SK-N-MC (cell line): Measurements from ENCODE around the gene CADPS2.

ENCODE experiments used
- DNase-seq: peaks from one replicate; pipeline ENCODE4 v3.0.0-alpha.2; 2011; ENCODE audit warnings: low read depth, low spot score
- H3K27ac ChIP-seq: fragments of 200-600 bp; sonication (generic); 2 replicates; pipeline ENCODE4 v1.5.1; 2016; ENCODE audit warnings: mixed run types
- H3K36me3 ChIP-seq: fragments of 200-600 bp; sonication (generic); 2 replicates; pipeline ENCODE4 v1.6.1; 2017; ENCODE audit warnings: antibody characterized with exemption, low read length, mixed read lengths; ENCODE audit not compliant: insufficient read depth
- H3K4me3 ChIP-seq: fragments of 200-600 bp; sonication (generic); 2 replicates; pipeline ENCODE4 v1.5.1; 2016
- H3K9ac ChIP-seq: fragments of 200-600 bp; sonication (generic); 2 replicates; pipeline ENCODE4 v1.8.0; 2017; ENCODE audit warnings: mixed run types, mixed read lengths; ENCODE audit not compliant: insufficient read length
- H3K9me3 ChIP-seq: fragments of 200-600 bp; sonication (generic); 2 replicates; pipeline ENCODE4 v1.6.1; 2017; ENCODE audit warnings: low read depth, mild to moderate bottlenecking, antibody characterized with exemption, low read length, moderate library complexity, mixed read lengths
- EZH2 ChIP-seq: fragments of 200-600 bp; sonication (generic); IDR thresholded peaks from one replicate; pipeline ENCODE4 v1.6.1; 2017; ENCODE audit warnings: antibody characterized with exemption
- FOXP2 ChIP-seq: optimal IDR thresholded peaks from 2 replicates; pipeline ENCODE3; 2011; ENCODE audit warnings: mild to moderate bottlenecking, moderate library complexity; ENCODE audit not compliant: insufficient read depth; ENCODE audit errors: extremely low read length, control extremely low read depth
- POLR2AphosphoS5 ChIP-seq: IDR thresholded peaks from 2 replicates; pipeline ENCODE4 v1.6.1; 2012; ENCODE audit warnings: mild to moderate bottlenecking, low read depth, low read length, borderline replicate concordance

CADPS2 gene

GRCh38 chr7:122314284-122314683 lies 572.0 kb downstream of the CADPS2 start:
- no peak overlapping the region for H3K9ac ChIP-seq
- no peak overlapping the region for H3K4me3 ChIP-seq
- H3K9me3 ChIP-seq: no peaks in the 10 kb centered on the region
- H3K36me3 ChIP-seq: peaks cover 20% of the 10 kb centered on the region
- no peak for DNase-seq
- H3K27ac ChIP-seq: peak overlapping the region; percentile 47; the same call in 1 of the 2 replicates
- TF ChIP-seq EZH2 (no peak), FOXP2 (no peak), POLR2AphosphoS5 (no peak)

- no peak overlapping the region for H3K9ac ChIP-seq
- no peaks in the 10 kb centered on the region for H3K9me3 ChIP-seq
- H3K4me3 ChIP-seq: no peak overlapping the region
- no peak for DNase-seq
- no peak overlapping the region for H3K27ac ChIP-seq
- no peak; the same call in 1 of the 2 replicates for TF ChIP-seq POLR2AphosphoS5
- no peak for TF ChIP-seq EZH2
- TF ChIP-seq FOXP2: no peak
- peaks cover 34% of the 10 kb centered on the region for H3K36me3 ChIP-seq
Measured at GRCh38 chr7:122312789-122313188, 573.5 kb downstream of the CADPS2 start.

- H3K27ac ChIP-seq: no peak overlapping the region
- H3K9me3 ChIP-seq: no peaks in the 10 kb centered on the region
- no peak for TF ChIP-seq POLR2AphosphoS5
- TF ChIP-seq EZH2: no peak
- no peak for TF ChIP-seq FOXP2
- no peak overlapping the region for H3K4me3 ChIP-seq
- no peak overlapping the region for H3K9ac ChIP-seq
- no peak for DNase-seq
- H3K36me3 ChIP-seq: peaks cover 43% of the 10 kb centered on the region
Measured at GRCh38 chr7:122311734-122312450, 574.4 kb downstream of the CADPS2 start.

- Histone ChIP-seq H3K4me3 (no peak overlapping the region), H3K27ac (0 out of 2 replicates have a peak overlapping the region, but pooled peaks have one; percentile 21), H3K9me3 (no peaks in the 10 kb centered on the region), H3K9ac (no peak overlapping the region), H3K36me3 (peaks cover 49% of the 10 kb centered on the region)
- TF ChIP-seq FOXP2: no peak
- TF ChIP-seq EZH2: no peak
- TF ChIP-seq POLR2AphosphoS5: no peak
- no peak for DNase-seq
Measured at GRCh38 chr7:122311050-122311700, 575.1 kb downstream of the CADPS2 start.

GRCh38 chr7:122310119-122311021 lies 575.9 kb downstream of the CADPS2 start:
- H3K4me3 ChIP-seq: no peak overlapping the region
- H3K9ac ChIP-seq: no peak overlapping the region

GRCh38 chr7:122309421-122309820 lies 576.8 kb downstream of the CADPS2 start:
- H3K27ac ChIP-seq: no peak overlapping the region
- no peak for DNase-seq
- no peak overlapping the region for H3K9ac ChIP-seq
- H3K9me3 ChIP-seq: no peaks in the 10 kb centered on the region
- H3K4me3 ChIP-seq: no peak overlapping the region
- TF ChIP-seq FOXP2: no peak
- TF ChIP-seq POLR2AphosphoS5: no peak
- no peak for TF ChIP-seq EZH2
- peaks cover 49% of the 10 kb centered on the region for H3K36me3 ChIP-seq

More at GRCh38 chr7:122310119-122311021, 575.9 kb downstream of the CADPS2 start:
- peaks cover 49% of the 10 kb centered on the region for H3K36me3 ChIP-seq
- no peak for TF ChIP-seq EZH2
- TF ChIP-seq POLR2AphosphoS5: no peak
- no peaks in the 10 kb centered on the region for H3K9me3 ChIP-seq
- H3K27ac ChIP-seq: no peak overlapping the region
- no peak for DNase-seq

GRCh38 chr7:122307228-122307621 lies 579.0 kb downstream of the CADPS2 start:
- DNase-seq: no peak
- H3K4me3 ChIP-seq: peak overlapping the region; percentile 83
- H3K36me3 ChIP-seq: peaks cover 56% of the 10 kb centered on the region
- H3K27ac ChIP-seq: peak overlapping the region; percentile 30; the same call in 1 of the 2 replicates
- H3K9me3 ChIP-seq: no peaks in the 10 kb centered on the region
- peak overlapping the region; percentile 94 for H3K9ac ChIP-seq
- TF ChIP-seq POLR2AphosphoS5: no peak
- no peak for TF ChIP-seq EZH2
- TF ChIP-seq FOXP2: no peak
